MCF 10A (cell line): Measurements from ENCODE around the gene MDFIC. TPM values are rescaled to one million over a fixed set of nuclear protein-coding genes. Genes with fewer than 3 reads are reported as not detected.

Experiments used
- BruUV-seq: library from RNA; stranded (reverse); fragments of 400-500 nt; replicated peaks from 2 replicates; lab custom pipeline; 2021; lab: Mats Ljungman, UMichigan
- CTCF ChIA-PET: fragments of 300-600 bp; sonication (Branson Sonifier 250); formaldehyde crosslinking; extraction: SDS; loops from one replicate; lab custom pipeline; 2021; ENCODE audit warnings: antibody characterized with exemption, inconsistent platforms; lab: Yijun Ruan, JAX
- POLR2A ChIA-PET: fragments of 300-600, 350-650 bp; sonication (Branson Sonifier 250); formaldehyde crosslinking; extraction: SDS; loops from one replicate; lab custom pipeline; 2020; ENCODE audit warnings: antibody characterized with exemption, inconsistent platforms; lab: Yijun Ruan, JAX
- DNase-seq: peaks from one replicate; pipeline ENCODE4 v3.0.0-alpha.2; 2018; ENCODE audit not compliant: unreplicated experiment
- H3K27ac Mint-ChIP-seq: one replicate; pipeline ENCODE4 v1.8.0; 2022; ENCODE audit warnings: mild to moderate bottlenecking, low read depth, mixed read lengths; ENCODE audit not compliant: unreplicated experiment
- H3K27me3 Mint-ChIP-seq: one replicate; pipeline ENCODE4 v1.8.0; 2022; ENCODE audit warnings: mixed read lengths; ENCODE audit not compliant: insufficient read depth, unreplicated experiment
- H3K36me3 Mint-ChIP-seq: one replicate; pipeline ENCODE4 v1.8.0; 2022; ENCODE audit warnings: mild to moderate bottlenecking, moderate library complexity, mixed read lengths; ENCODE audit not compliant: insufficient read depth, unreplicated experiment
- H3K4me1 Mint-ChIP-seq: one replicate; pipeline ENCODE4 v1.8.0; 2022; ENCODE audit warnings: mixed read lengths; ENCODE audit not compliant: insufficient read depth, unreplicated experiment
- H3K4me3 Mint-ChIP-seq: one replicate; pipeline ENCODE4 v1.8.0; 2022; ENCODE audit warnings: mild to moderate bottlenecking, moderate library complexity, mixed read lengths; ENCODE audit not compliant: unreplicated experiment
- H3K9me3 Mint-ChIP-seq: one replicate; pipeline ENCODE4 v1.8.0; 2022; ENCODE audit warnings: mixed read lengths; ENCODE audit not compliant: unreplicated experiment
- CTCF ChIP-seq: fragments of 200-600 bp; IDR thresholded peaks from one replicate; pipeline ENCODE4 v1.8.0; 2022; ENCODE audit warnings: antibody characterized with exemption, mild to moderate bottlenecking; ENCODE audit not compliant: unreplicated experiment
- intact Hi-C: fragments of 100-400 bp; cut with micrococcal nuclease; formaldehyde crosslinking; loops from 2 replicates; pipeline ENCODE4 v1.14.1; 2022
- total RNA-seq: library from RNA; stranded (reverse); gene quantifications from 2 replicates; pipeline ENCODE4 v1.2.3, GENCODE V29; 2022

The MDFIC gene
- total RNA-seq, 1 experiment from 2014 or later, result 7.8 TPM

- POLR2A ChIA-PET, result no interaction called here
- Mint-ChIP-seq H3K4me3 (no peak overlapping the region), H3K9me3 (no peaks in the 10 kb centered on the region), H3K27ac (no peak overlapping the region), H3K36me3 (no peaks in the 10 kb centered on the region), H3K4me1 (peaks cover 17% of the 10 kb centered on the region), H3K27me3 (no peaks in the 10 kb centered on the region)
- TF ChIP-seq CTCF, result no peak
- intact Hi-C loops, result no loop called here
- BruUV-seq, result no TSS peak
- CTCF ChIA-PET, result interaction anchor here (0.7 kb wide), 1 partner anchor 130 kb away, joined by 3 read pairs; no protein-coding TSS in a partner anchor
- no peak for DNase-seq
Observed at GRCh38 chr7:114981323-114981722, 59.4 kb downstream of the MDFIC start.

DNA sequence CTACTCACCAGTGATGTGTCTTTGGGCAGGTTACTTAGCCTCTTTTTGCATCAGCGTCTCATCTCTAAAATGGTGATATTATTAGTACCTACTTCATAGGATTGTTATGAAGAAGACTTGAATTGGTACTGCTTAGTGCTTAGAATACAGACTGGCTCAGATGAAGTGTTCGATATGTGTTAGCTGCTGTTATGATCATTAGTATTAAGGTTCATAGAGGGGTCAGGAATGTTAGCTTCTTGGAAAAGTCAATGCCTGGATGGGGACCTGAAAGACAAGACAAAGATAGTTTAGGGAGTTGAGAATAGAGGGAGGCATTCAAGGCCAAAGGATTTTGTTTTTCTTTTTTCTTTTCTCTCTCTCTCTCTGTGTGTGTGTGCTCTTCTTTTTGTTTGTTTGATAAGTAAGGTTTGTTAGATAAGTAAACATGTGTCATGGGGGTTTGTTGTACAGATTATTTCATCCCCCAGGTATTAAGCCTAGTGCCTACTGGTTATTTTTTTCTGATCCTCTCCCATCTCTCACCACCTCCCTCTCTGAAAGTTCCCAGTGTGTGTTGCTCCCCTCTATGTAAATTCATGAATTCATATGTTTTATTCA lies 63.3 kb downstream of the MDFIC start:
- ChIA-PET POLR2A (no interaction called here), CTCF (no interaction called here)
- Mint-ChIP-seq H3K36me3 (no peaks in the 10 kb centered on the region), H3K9me3 (no peaks in the 10 kb centered on the region), H3K27ac (no peak overlapping the region), H3K4me1 (peaks cover 14% of the 10 kb centered on the region), H3K27me3 (no peaks in the 10 kb centered on the region), H3K4me3 (no peak overlapping the region)
- no peak for DNase-seq
- BruUV-seq, result no TSS peak
- intact Hi-C loops, result no loop called here
- TF ChIP-seq CTCF, result no peak

- no peak overlapping the region for H3K27ac Mint-ChIP-seq
- H3K9me3 Mint-ChIP-seq, result no peaks in the 10 kb centered on the region
- no peak for DNase-seq
- POLR2A ChIA-PET, result interaction anchor here (0.6 kb wide), 1 partner anchor 419 kb away, joined by 3 read pairs; no protein-coding TSS in a partner anchor
- H3K27me3 Mint-ChIP-seq, result no peaks in the 10 kb centered on the region
- BruUV-seq, result no TSS peak
- CTCF ChIA-PET, result interaction anchor here (0.7 to 1.2 kb wide), 3 partner anchors 14 to 313 kb away, joined by 3 to 4 read pairs (median 4); no protein-coding TSS in a partner anchor
- H3K36me3 Mint-ChIP-seq, result no peaks in the 10 kb centered on the region
- TF ChIP-seq CTCF, result no peak
- intact Hi-C loops, result no loop called here
- H3K4me3 Mint-ChIP-seq, result no peak overlapping the region
- H3K4me1 Mint-ChIP-seq, result peaks cover 12% of the 10 kb centered on the region
Observed at GRCh38 chr7:114986190-114987180, 64.6 kb downstream of the MDFIC start.

DNA sequence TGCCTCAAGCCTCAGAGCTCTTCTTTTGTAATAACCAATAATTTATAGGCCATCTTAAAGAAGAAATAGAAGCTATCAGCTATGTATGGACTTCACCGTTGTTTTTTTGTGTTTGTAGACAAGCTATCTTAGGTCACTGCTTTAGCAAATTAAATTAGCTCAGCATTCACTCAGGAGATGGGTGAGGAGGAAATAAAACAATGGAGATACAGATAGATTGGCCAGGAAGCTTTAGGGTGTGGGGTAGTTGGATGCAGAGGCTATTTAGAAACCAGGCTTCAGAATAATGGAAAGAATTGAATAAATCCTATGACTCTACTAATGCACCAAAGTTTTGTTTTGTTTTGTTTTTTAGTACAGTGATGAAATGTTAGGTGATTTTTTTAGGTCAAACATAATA lies 66.1 kb downstream of the MDFIC start:
- Mint-ChIP-seq H3K27ac (no peak overlapping the region), H3K27me3 (no peaks in the 10 kb centered on the region), H3K9me3 (no peaks in the 10 kb centered on the region), H3K4me1 (peaks cover 12% of the 10 kb centered on the region), H3K4me3 (no peak overlapping the region), H3K36me3 (no peaks in the 10 kb centered on the region)
- no peak for DNase-seq
- TF ChIP-seq CTCF, result no peak
- intact Hi-C loops, result no loop called here
- POLR2A ChIA-PET, result interaction anchor here (1.6 kb wide), 1 partner anchor 64 kb away, joined by 4 read pairs; no protein-coding TSS in a partner anchor
- BruUV-seq, result no TSS peak
- CTCF ChIA-PET, result interaction anchor here (0.6 to 1.2 kb wide), 3 partner anchors 14 to 122 kb away, joined by 3 read pairs; no protein-coding TSS in a partner anchor
